HG02798 (cell line): Measurements from ENCODE around the gene ADCYAP1.

Experiments used
- ATAC-seq: cut with Tn5 transposase; IDR thresholded peaks from one replicate; pipeline ENCODE4 v1.9.1; 2021; ENCODE audit warnings: mild to moderate bottlenecking; ENCODE audit not compliant: unreplicated experiment, poor library complexity

ADCYAP1 gene

DNA sequence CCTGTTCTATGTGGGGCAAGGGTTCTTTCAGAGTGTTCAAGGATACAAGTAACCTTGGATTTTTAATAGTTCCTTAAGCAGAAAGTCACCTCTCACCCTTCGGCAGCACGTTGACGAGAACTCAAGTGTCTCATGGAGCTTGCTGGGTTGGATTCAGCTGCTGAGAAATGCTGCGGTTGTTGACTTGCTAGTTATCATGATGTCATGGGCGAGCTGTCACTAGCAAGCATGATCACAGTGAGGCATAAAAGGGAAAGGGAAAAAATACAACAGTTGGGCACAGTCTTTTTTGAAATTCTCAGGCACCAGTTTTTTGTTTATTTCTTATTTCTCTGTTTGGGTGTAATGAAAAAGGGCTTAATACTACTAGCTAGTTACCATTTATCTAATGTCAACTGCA lies 53.2 kb downstream of the ADCYAP1 start:
- ATAC-seq = no peak

DNA sequence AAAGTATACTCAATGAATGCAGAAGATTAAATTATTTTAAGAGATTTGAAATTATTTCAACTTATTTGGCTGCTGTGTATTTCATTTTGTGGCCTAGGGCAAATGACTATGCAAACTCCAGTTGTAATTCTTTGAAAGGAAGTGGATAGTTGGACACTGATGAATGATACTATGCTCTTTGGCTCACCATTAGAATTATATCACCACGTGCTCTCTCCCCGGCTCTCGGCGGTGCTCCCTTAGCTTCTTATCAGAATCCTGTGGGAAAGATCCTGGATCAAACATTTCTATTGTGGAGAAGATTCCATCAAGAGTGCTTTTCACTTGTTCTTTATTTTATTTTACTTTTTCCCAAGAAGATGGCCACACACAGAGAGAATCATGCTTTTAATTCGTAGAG lies 55.2 kb downstream of the ADCYAP1 start:
- ATAC-seq = no peak
